ENCODE measurements around the gene TMEM185B.
A peak's percentile ranks its signal among the peaks of the same experiment; 100 is the strongest.

TMEM185B gene

GRCh38 chr2:120230515-120231471 is 7.6 kb upstream of the TMEM185B start:
- DNase-seq: no peak

GRCh38 chr2:120229341-120229740 is 6.1 kb upstream of the TMEM185B start:
- no peak for DNase-seq

GRCh38 chr2:120228503-120228902 is 5.3 kb upstream of the TMEM185B start:
- DNase-seq: no peak

- no peak for DNase-seq
Observed at GRCh38 chr2:120227111-120227991, 4.2 kb upstream of the TMEM185B start.

GRCh38 chr2:120226316-120226715 is 3.1 kb upstream of the TMEM185B start:
- no peak for DNase-seq

GRCh38 chr2:120225549-120226065 is 2.4 kb upstream of the TMEM185B start:
- DNase-seq: no peak

- peak; percentile 48 for DNase-seq
Observed at GRCh38 chr2:120224735-120225548, 1.7 kb upstream of the TMEM185B start.

- DNase-seq: no peak
Observed at GRCh38 chr2:120224256-120224655, 1.1 kb upstream of the TMEM185B start.

- no peak for DNase-seq
Observed at GRCh38 chr2:120222186-120223033, 790 bp downstream of the TMEM185B start.

- no peak for DNase-seq
Observed at GRCh38 chr2:120221616-120222015, 1.6 kb downstream of the TMEM185B start.

- DNase-seq: no peak
Observed at GRCh38 chr2:120220756-120221155, 2.4 kb downstream of the TMEM185B start.

- DNase-seq: no peak
Observed at GRCh38 chr2:120219766-120220165, 3.4 kb downstream of the TMEM185B start.

GRCh38 chr2:120219291-120219690 is 3.9 kb downstream of the TMEM185B start:
- DNase-seq: no peak

GRCh38 chr2:120218181-120218580 is 5.0 kb downstream of the TMEM185B start:
- no peak for DNase-seq

- no peak for DNase-seq
Observed at GRCh38 chr2:120210270-120210693, 12.9 kb downstream of the TMEM185B start.

- DNase-seq: no peak
Observed at GRCh38 chr2:120209427-120210269, 13.6 kb downstream of the TMEM185B start.

- no peak for DNase-seq
Observed at GRCh38 chr2:120208381-120209353, 14.5 kb downstream of the TMEM185B start.

GRCh38 chr2:120206022-120206581 is 17.1 kb downstream of the TMEM185B start:
- DNase-seq: no peak

Measured in NCI-H1417 treated with DMSO at 0.1 percent for 48 hours (cell line).